Right lobe of liver (tissue), 4 donors: ENCODE measurements around the gene CEP63.

Source experiments
- CTCF ChIP-seq, 4 donors: fragments of 200-600 bp in 3 of 4; fragments of 450-650 bp in 1 of 4; IDR thresholded peaks; one replicate each; pipeline versions ENCODE4 v1.5.1 to v1.8.0; 2016 to 2022; ENCODE audit warnings: antibody characterized with exemption in 4 of 4, mild to moderate bottlenecking in 2 of 4
- POLR2A ChIP-seq: fragments of 450-650 bp; IDR thresholded peaks from one replicate; pipeline ENCODE4 v1.6.1; 2017; ENCODE audit warnings: antibody characterized with exemption, mild to moderate bottlenecking
- donor health status: DM: no; HTN: no; CAD: no.
- donor health status: DM: no; HTN: no; CAD: no.
- donor health status: DM: no; HTN: yes; CAD: no.

- no peak for TF ChIP-seq CTCF (IDR thresholded peaks at IDR 0.05)
- TF ChIP-seq POLR2A = no peak
Observed at GRCh38 chr3:134437211-134437752, 48.6 kb upstream of the CEP63 start.
